ENCODE results near the gene PRKAR2A.
"Not testable (repeated sequence)": the region's sequence is repeated elsewhere in the genome, so short reads cannot be mapped to it uniquely, and the experiment has no call there.

PRKAR2A gene

GRCh38 chr3:48723725-48724124 lies 123.9 kb downstream of the PRKAR2A start:
- DNase-seq = no peak

GRCh38 chr3:48723293-48723692 lies 124.4 kb downstream of the PRKAR2A start:
- DNase-seq = not testable (repeated sequence)

GRCh38 chr3:48716982-48717746 lies 130.5 kb downstream of the PRKAR2A start, which contains the start of gene IP6K2:
Gene IP6K2, minus strand, starts transcription at chr3:48717221. Its CDS starts 21,930 bp downstream, at chr3:48695291.
- DNase-seq = peak; percentile 98

GRCh38 chr3:48716508-48716981 lies 131.1 kb downstream of the PRKAR2A start:
- DNase-seq = peak in 1 of 2 experiments; percentile 31

- DNase-seq = peak in 1 of 2 experiments; percentile 4
These were observed 132.4 kb downstream of the PRKAR2A start for GRCh38 chr3:48715174-48715800.

- no peak for DNase-seq
These were observed 135.9 kb downstream of the PRKAR2A start for GRCh38 chr3:48711727-48712126.

DNA sequence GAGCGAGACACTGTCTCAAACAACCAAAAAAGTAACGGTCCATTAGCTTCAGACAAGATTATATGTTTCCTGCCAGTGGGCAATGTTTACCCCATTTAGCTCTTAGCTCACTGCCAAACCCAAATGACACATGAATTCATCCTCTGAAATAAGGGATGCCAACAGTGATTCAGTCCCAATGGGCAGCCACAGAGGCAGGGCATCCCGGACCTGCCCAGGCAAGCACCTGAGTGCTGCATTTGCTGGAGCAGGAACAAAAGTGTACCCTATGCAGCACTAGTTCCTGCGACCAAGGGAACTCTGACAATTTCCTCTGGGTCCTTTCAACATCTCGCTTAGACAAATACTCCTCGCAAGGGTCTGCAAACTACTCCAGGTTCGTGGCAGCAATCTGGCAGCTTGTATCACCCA lies 138.6 kb downstream of the PRKAR2A start:
- no peak for DNase-seq

DNA sequence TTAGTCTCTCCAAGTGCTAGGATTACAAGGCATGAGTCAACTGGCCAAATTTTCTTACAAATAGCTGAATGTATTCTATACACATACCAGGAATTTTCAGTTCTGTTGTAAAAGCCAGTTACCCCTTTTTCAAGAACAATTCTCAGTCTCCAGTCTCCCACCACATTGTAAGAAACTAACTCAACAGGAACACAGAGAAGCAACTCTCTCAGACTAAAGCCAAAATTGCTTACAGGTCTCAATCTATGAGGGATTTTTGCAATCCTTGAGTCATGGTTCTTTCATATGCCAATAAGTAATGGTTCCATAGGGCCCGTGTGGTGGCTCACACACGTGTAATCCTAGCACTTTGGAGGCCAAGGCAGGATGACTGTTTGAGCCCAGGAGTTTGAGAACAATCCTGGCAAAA lies 139.2 kb downstream of the PRKAR2A start:
- DNase-seq = no peak

- no peak for DNase-seq
These were observed 140.5 kb downstream of the PRKAR2A start for GRCh38 chr3:48707157-48707556.

- no peak for DNase-seq
These were observed 145.3 kb downstream of the PRKAR2A start for GRCh38 chr3:48702320-48702920.

- no peak for DNase-seq
These were observed 146.8 kb downstream of the PRKAR2A start for GRCh38 chr3:48700731-48701405.

- DNase-seq = no peak
These were observed 148.8 kb downstream of the PRKAR2A start for GRCh38 chr3:48698891-48699290.

GRCh38 chr3:48697952-48698351 lies 149.7 kb downstream of the PRKAR2A start:
- no peak for DNase-seq

DNA sequence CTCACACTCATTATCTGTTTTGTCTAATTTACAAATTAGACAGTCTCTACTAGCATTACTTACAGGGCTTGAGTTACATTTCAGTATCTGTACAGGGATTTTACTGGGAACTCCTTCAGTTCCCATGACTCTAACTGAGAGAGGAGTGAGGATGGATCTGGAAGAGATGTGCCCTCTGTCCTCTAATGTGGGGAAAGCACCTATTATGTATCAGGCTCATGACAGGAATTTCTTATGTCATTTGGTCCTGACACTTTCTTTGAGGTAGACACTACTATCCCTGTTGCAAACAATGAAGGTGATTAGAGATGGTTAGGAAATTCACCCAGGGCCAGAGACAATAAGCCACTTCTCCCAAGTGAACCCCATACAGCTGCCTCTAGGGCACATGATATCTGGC lies 151.1 kb downstream of the PRKAR2A start:
- no peak for DNase-seq

Data from SHP77 (cell line).